HL-60 (cell line): ENCODE results near the gene CLOCK.

Experiments used
- DNase-seq, 2 experiments: peaks; one replicate each; pipeline ENCODE4 v3.0.0-alpha.2; 2010 to 2020; ENCODE audit warnings: low read depth in 1 of 2, low spot score in 1 of 2
- H3K27ac ChIP-seq: fragments of 250-450 bp; sonication (Bioruptor Pico); replicated peaks from 2 replicates; pipeline ENCODE4 v1.5.1; 2020; ENCODE audit warnings: mild to moderate bottlenecking, moderate library complexity
- H3K27me3 ChIP-seq: fragments of 250-450 bp; sonication (Bioruptor Pico); 2 replicates; pipeline ENCODE4 v1.5.1; 2021; ENCODE audit warnings: mild to moderate bottlenecking, moderate library complexity; ENCODE audit not compliant: insufficient read depth, poor library complexity, severe bottlenecking
- H3K4me3 ChIP-seq: replicated peaks from 2 replicates; pipeline ENCODE4 v1.5.1; 2011; ENCODE audit warnings: mild to moderate bottlenecking, control low read depth, low read length; ENCODE audit not compliant: insufficient read depth
- CTCF ChIP-seq: IDR thresholded peaks from one replicate; pipeline ENCODE4 v1.5.1; 2011; ENCODE audit warnings: low read length, control low read depth, inconsistent platforms; ENCODE audit not compliant: insufficient read depth
- GABPA ChIP-seq: IDR thresholded peaks from 2 replicates; pipeline ENCODE4 v1.6.1; 2012; ENCODE audit warnings: low read depth
- POLR2AphosphoS5 ChIP-seq: IDR thresholded peaks from 2 replicates; pipeline ENCODE4 v1.6.1; 2012; ENCODE audit warnings: low read depth
- SPI1 ChIP-seq: IDR thresholded peaks from 2 replicates; pipeline ENCODE4 v1.6.1; 2012; ENCODE audit warnings: low read depth, mild to moderate bottlenecking, borderline replicate concordance
- TF ChIP-seq, protein P1 (sequence below): IDR thresholded peaks from 2 replicates; pipeline ENCODE4 v1.6.1; 2012; ENCODE audit warnings: low read depth; ENCODE audit not compliant: insufficient replicate concordance

The CLOCK gene

DNA sequence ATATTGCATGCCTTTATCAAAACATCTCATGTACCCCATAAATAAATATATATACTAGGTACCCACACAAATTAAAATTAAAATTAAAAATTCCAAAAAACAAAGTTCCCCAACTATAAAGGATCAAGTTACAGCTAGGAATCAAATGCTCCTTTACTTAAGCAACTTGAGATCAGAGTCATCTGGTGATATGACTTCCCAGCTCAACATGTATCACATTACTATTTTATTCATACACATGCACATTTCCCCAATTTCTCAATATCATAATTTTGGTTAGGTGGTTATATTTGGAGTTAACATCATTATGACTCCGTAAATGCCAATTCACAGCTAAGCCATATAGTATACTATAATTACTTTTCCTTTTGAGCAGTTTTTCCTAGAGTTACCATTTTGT is 60.9 kb downstream of the CLOCK start:
- no peak for DNase-seq
- Histone ChIP-seq H3K27ac (no peak overlapping the region), H3K27me3 (no peaks in the 10 kb centered on the region), H3K4me3 (no peak overlapping the region)
- TF ChIP-seq POLR2AphosphoS5 (no peak), GABPA (no peak), CTCF (no peak), SPI1 (no peak)
- TF ChIP-seq, protein P1, sequence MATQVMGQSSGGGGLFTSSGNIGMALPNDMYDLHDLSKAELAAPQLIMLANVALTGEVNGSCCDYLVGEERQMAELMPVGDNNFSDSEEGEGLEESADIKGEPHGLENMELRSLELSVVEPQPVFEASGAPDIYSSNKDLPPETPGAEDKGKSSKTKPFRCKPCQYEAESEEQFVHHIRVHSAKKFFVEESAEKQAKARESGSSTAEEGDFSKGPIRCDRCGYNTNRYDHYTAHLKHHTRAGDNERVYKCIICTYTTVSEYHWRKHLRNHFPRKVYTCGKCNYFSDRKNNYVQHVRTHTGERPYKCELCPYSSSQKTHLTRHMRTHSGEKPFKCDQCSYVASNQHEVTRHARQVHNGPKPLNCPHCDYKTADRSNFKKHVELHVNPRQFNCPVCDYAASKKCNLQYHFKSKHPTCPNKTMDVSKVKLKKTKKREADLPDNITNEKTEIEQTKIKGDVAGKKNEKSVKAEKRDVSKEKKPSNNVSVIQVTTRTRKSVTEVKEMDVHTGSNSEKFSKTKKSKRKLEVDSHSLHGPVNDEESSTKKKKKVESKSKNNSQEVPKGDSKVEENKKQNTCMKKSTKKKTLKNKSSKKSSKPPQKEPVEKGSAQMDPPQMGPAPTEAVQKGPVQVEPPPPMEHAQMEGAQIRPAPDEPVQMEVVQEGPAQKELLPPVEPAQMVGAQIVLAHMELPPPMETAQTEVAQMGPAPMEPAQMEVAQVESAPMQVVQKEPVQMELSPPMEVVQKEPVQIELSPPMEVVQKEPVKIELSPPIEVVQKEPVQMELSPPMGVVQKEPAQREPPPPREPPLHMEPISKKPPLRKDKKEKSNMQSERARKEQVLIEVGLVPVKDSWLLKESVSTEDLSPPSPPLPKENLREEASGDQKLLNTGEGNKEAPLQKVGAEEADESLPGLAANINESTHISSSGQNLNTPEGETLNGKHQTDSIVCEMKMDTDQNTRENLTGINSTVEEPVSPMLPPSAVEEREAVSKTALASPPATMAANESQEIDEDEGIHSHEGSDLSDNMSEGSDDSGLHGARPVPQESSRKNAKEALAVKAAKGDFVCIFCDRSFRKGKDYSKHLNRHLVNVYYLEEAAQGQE, result no peak

GRCh38 chr4:55483315-55483714 is 63.4 kb downstream of the CLOCK start:
- no peak for DNase-seq
- no peak overlapping the region for H3K4me3 ChIP-seq
- no peaks in the 10 kb centered on the region for H3K27me3 ChIP-seq
- H3K27ac ChIP-seq, result no peak overlapping the region
- no peak for TF ChIP-seq GABPA
- no peak for TF ChIP-seq SPI1
- TF ChIP-seq POLR2AphosphoS5, result no peak
- TF ChIP-seq, protein P1, result no peak
- TF ChIP-seq CTCF, result no peak

DNA sequence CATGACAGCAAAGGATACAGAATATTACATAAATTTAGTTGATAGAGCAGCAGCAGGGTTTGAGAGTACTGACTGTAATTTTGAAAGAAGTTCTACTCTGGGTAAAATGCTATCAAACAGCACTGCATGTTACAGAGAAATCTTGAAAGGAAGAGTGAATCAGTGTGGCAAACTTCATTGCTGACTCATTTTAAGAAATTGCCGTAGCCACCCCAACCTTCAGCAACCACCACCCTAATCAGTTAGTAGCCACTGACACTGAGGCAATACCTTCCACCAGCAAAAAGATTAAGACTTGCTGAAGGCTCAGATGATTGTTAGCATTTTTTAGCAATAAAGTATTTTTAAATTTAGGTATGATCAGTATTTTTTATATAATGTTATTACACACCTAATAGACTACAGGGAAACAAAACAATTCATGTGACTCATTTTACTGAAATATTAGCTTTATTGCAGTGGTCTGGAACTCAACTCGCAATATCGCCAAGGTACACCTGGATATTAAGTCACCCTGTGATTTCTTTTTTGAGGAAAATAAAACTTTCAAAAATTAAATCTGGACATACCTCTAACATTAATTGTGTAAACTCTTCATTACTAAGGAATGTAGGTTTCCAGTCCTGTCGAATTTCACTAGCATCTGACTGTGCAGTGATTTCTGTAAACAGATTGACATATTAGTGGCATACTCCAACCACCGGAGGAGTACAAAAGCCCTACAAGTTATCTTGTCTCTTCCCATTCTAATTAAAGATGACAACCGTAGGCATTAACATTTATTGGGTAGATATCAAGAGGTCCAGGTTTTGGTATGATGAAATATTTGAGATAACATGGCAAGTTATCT is 71.1 kb downstream of the CLOCK start:
- no peak overlapping the region for H3K27ac ChIP-seq
- TF ChIP-seq SPI1 (no peak), POLR2AphosphoS5 (no peak), GABPA (no peak), CTCF (no peak)
- TF ChIP-seq, protein P1, result no peak
- H3K4me3 ChIP-seq, result no peak overlapping the region
- no peak for DNase-seq
- no peaks in the 10 kb centered on the region for H3K27me3 ChIP-seq
